HEK293 (cell line): Measurements from ENCODE around the gene SYNDIG1L.

Source experiments
- ATF2 ChIP-seq: fragments of 450-650 bp; formaldehyde crosslinking; IDR thresholded peaks from 2 replicates; pipeline ENCODE4 v1.5.1; 2016; ENCODE audit warnings: missing biosample characterization, missing genetic modification characterization, low read depth
- CTCF ChIP-seq: fragments of 450-650 bp; formaldehyde crosslinking; IDR thresholded peaks from 2 replicates; pipeline ENCODE4 v1.5.1; 2016; ENCODE audit warnings: missing biosample characterization, missing genetic modification characterization
- KLF7 ChIP-seq: fragments of 450-650 bp; formaldehyde crosslinking; IDR thresholded peaks from 2 replicates; pipeline ENCODE4 v1.5.1; 2016; ENCODE audit warnings: missing biosample characterization, missing genetic modification characterization, borderline replicate concordance
- ZBTB7A ChIP-seq: fragments of 450-650 bp; formaldehyde crosslinking; IDR thresholded peaks from 2 replicates; pipeline ENCODE4 v1.5.1; 2016; ENCODE audit warnings: low read depth, missing biosample characterization, missing genetic modification characterization
- ZNF214 ChIP-seq: fragments of 450-650 bp; formaldehyde crosslinking; IDR thresholded peaks from 2 replicates; pipeline ENCODE4 v1.5.1; 2017; ENCODE audit warnings: missing biosample characterization, mild to moderate bottlenecking, missing genetic modification characterization, borderline replicate concordance
- ZNF239 ChIP-seq: fragments of 450-650 bp; formaldehyde crosslinking; IDR thresholded peaks from 2 replicates; pipeline ENCODE4 v1.5.1; 2016; ENCODE audit warnings: missing biosample characterization, missing genetic modification characterization
- ZNF76 ChIP-seq: fragments of 450-650 bp; formaldehyde crosslinking; IDR thresholded peaks from 2 replicates; pipeline ENCODE4; 2016; ENCODE audit warnings: low read depth, missing biosample characterization, missing genetic modification characterization, borderline replicate concordance

GRCh38 chr14:74357585-74357984, 68.4 kb downstream of the SYNDIG1L start:
- TF ChIP-seq CTCF (no peak), ZNF239 (tag by site-specific recombination) (no peak), KLF7 (tag by site-specific recombination) (no peak), ZBTB7A (tag by site-specific recombination) (no peak), ZNF76 (tag by site-specific recombination) (no peak), ZNF214 (tag by site-specific recombination) (no peak), ATF2 (tag by site-specific recombination) (no peak)
